ENCODE measurements around the gene AK6.
"Not testable (repeated sequence)": the region's sequence is repeated elsewhere in the genome, so short reads cannot be mapped to it uniquely, and the experiment has no call there.

The AK6 gene

GRCh38 chr5:69334793-69335268, 34.5 kb downstream of the AK6 start:
- peak; percentile 84 for DNase-seq

GRCh38 chr5:69333668-69334315, 35.5 kb downstream of the AK6 start:
- DNase-seq: not testable (repeated sequence)

GRCh38 chr5:69331528-69332445, 37.5 kb downstream of the AK6 start:
- DNase-seq: no peak

- DNase-seq: no peak
Measured at GRCh38 chr5:69329905-69330489, 39.3 kb downstream of the AK6 start.

GRCh38 chr5:69326365-69326764, 43.0 kb downstream of the AK6 start:
- no peak for DNase-seq

- no peak for DNase-seq
Measured at GRCh38 chr5:69317391-69317790, 51.9 kb downstream of the AK6 start.

- DNase-seq: no peak
Measured at GRCh38 chr5:69315972-69316371, 53.3 kb downstream of the AK6 start.

- DNase-seq: no peak
Measured at GRCh38 chr5:69313428-69313827, 55.9 kb downstream of the AK6 start.

- DNase-seq: no peak
Measured at GRCh38 chr5:69312459-69313160, 56.7 kb downstream of the AK6 start.

- DNase-seq: no peak
Measured at GRCh38 chr5:69309380-69309779, 59.9 kb downstream of the AK6 start.

- peak; percentile 46 for DNase-seq
Measured at GRCh38 chr5:69308046-69308553, 61.2 kb downstream of the AK6 start.

- DNase-seq: no peak
Measured at GRCh38 chr5:69305512-69305911, 63.8 kb downstream of the AK6 start.
